H9 (cell line): ENCODE measurements around the gene KIAA1328. TPM values are rescaled to one million over a fixed set of nuclear protein-coding genes. Genes with fewer than 3 reads are reported as not detected.

Source experiments
- DNase-seq: peaks from one replicate; pipeline ENCODE4 v3.0.0-alpha.2; 2017
- H2AFZ ChIP-seq: one replicate; pipeline ENCODE4 v1.6.1; 2013; ENCODE audit warnings: mild to moderate bottlenecking, low read length, control low read depth, moderate library complexity
- H2AK5ac ChIP-seq: 2 replicates; pipeline ENCODE4 v1.6.1; 2013; ENCODE audit warnings: low read length, control low read depth, mixed read lengths; ENCODE audit not compliant: insufficient read length
- H2BK120ac ChIP-seq: one replicate; pipeline ENCODE4 v1.6.1; 2013; ENCODE audit warnings: low read depth, mild to moderate bottlenecking, low read length, control low read depth, inconsistent platforms; ENCODE audit not compliant: poor library complexity, severe bottlenecking
- H2BK12ac ChIP-seq: 2 replicates; pipeline ENCODE4 v1.6.1; 2013; ENCODE audit warnings: low read length, control low read depth, mixed read lengths, low read depth; ENCODE audit not compliant: insufficient read length
- H2BK15ac ChIP-seq: 2 replicates; pipeline ENCODE4 v1.6.1; 2013; ENCODE audit warnings: low read depth, low read length, control low read depth
- H2BK20ac ChIP-seq: one replicate; pipeline ENCODE4 v1.6.1; 2013; ENCODE audit warnings: low read depth, mild to moderate bottlenecking, low read length, control low read depth, inconsistent platforms; ENCODE audit not compliant: poor library complexity, severe bottlenecking
- H2BK5ac ChIP-seq: 2 replicates; pipeline ENCODE4 v1.6.1; 2013; ENCODE audit warnings: low read length, control low read depth, mixed read lengths; ENCODE audit not compliant: insufficient read length
- H3K14ac ChIP-seq: 2 replicates; pipeline ENCODE4 v1.6.1; 2013; ENCODE audit warnings: low read length, control low read depth; ENCODE audit not compliant: insufficient read depth
- H3K18ac ChIP-seq: 2 replicates; pipeline ENCODE4 v1.6.1; 2013; ENCODE audit warnings: low read depth, mild to moderate bottlenecking, mixed read lengths, low read length, control low read depth; ENCODE audit not compliant: insufficient read length
- H3K23ac ChIP-seq: 2 replicates; pipeline ENCODE4 v1.6.1; 2013; ENCODE audit warnings: low read length, control low read depth, mixed read lengths, low read depth; ENCODE audit not compliant: insufficient read length
- H3K23me2 ChIP-seq: 2 replicates; pipeline ENCODE4 v1.6.1; 2013; ENCODE audit warnings: low read depth, mild to moderate bottlenecking, mixed read lengths, low read length, control low read depth; ENCODE audit not compliant: insufficient read length, poor library complexity, severe bottlenecking
- H3K27ac ChIP-seq: 2 replicates; pipeline ENCODE4 v1.5.1; 2013; ENCODE audit warnings: low read length, control low read depth, mixed read lengths, low read depth; ENCODE audit not compliant: insufficient read length
- H3K27me3 ChIP-seq: 2 replicates; pipeline ENCODE4 v1.6.1; 2013; ENCODE audit warnings: low read length, control low read depth, inconsistent platforms; ENCODE audit not compliant: insufficient read depth
- H3K4ac ChIP-seq: 2 replicates; pipeline ENCODE4 v1.6.1; 2013; ENCODE audit warnings: low read depth, mild to moderate bottlenecking, control low read depth, inconsistent platforms, low read length, moderate library complexity
- H3K4me1 ChIP-seq: 2 replicates; pipeline ENCODE4 v1.6.1; 2013; ENCODE audit warnings: low read length, control low read depth, inconsistent platforms; ENCODE audit not compliant: insufficient read depth
- H3K4me2 ChIP-seq: 2 replicates; pipeline ENCODE4 v1.6.1; 2013; ENCODE audit warnings: low read length, control low read depth, mixed read lengths; ENCODE audit not compliant: insufficient read length, insufficient read depth
- H3K56ac ChIP-seq: 2 replicates; pipeline ENCODE4 v1.6.1; 2013; ENCODE audit warnings: low read depth, mild to moderate bottlenecking, mixed read lengths, low read length, control low read depth; ENCODE audit not compliant: insufficient read length
- H3K79me1 ChIP-seq: 2 replicates; pipeline ENCODE4 v1.6.1; 2013; ENCODE audit warnings: low read depth, mild to moderate bottlenecking, moderate library complexity, low read length, control low read depth, inconsistent platforms; ENCODE audit not compliant: insufficient read depth, poor library complexity, severe bottlenecking
- H3K79me2 ChIP-seq: 2 replicates; pipeline ENCODE4 v1.6.1; 2013; ENCODE audit warnings: low read length, control low read depth, inconsistent platforms; ENCODE audit not compliant: insufficient read depth
- H3K9ac ChIP-seq: 2 replicates; pipeline ENCODE4 v1.6.1; 2013; ENCODE audit warnings: low read length, control low read depth, mixed read lengths; ENCODE audit not compliant: insufficient read length; ENCODE audit errors: extremely low read depth
- H3K9me3 ChIP-seq: one replicate; pipeline ENCODE4 v1.6.1; 2013; ENCODE audit warnings: low read depth, low read length, inconsistent platforms; ENCODE audit not compliant: control insufficient read depth
- H3T11ph ChIP-seq: one replicate; pipeline ENCODE4 v1.6.1; 2013; ENCODE audit warnings: mild to moderate bottlenecking, low read length, control low read depth, inconsistent platforms
- H4K20me1 ChIP-seq: one replicate; pipeline ENCODE4 v1.6.1; 2013; ENCODE audit not compliant: control insufficient read depth, insufficient read length, insufficient read depth
- H4K5ac ChIP-seq: 2 replicates; pipeline ENCODE4 v1.6.1; 2013; ENCODE audit warnings: low read depth, mild to moderate bottlenecking, mixed read lengths, low read length, control low read depth; ENCODE audit not compliant: insufficient read length
- H4K8ac ChIP-seq: replicated peaks from 2 replicates; pipeline ENCODE4 v1.6.1; 2013; ENCODE audit warnings: low read length, control low read depth, mixed read lengths, low read depth; ENCODE audit not compliant: insufficient read length
- H4K91ac ChIP-seq: 2 replicates; pipeline ENCODE4 v1.6.1; 2013; ENCODE audit warnings: low read depth, mild to moderate bottlenecking, moderate library complexity, mixed read lengths, low read length, control low read depth; ENCODE audit not compliant: insufficient read length
- H3K27ac Mint-ChIP-seq, 3 experiments: 2 replicates in 2 of 3; 3 replicates in 1 of 3; pipeline ENCODE4 v1.8.0; 2020 to 2021; ENCODE audit warnings: mixed read lengths in 3 of 3, mild to moderate bottlenecking in 1 of 3, moderate library complexity in 1 of 3
- H3K27me3 Mint-ChIP-seq: 2 replicates; pipeline ENCODE4 v1.8.0; 2021; ENCODE audit warnings: low read depth, mild to moderate bottlenecking, moderate library complexity, mixed read lengths
- H3K36me3 Mint-ChIP-seq, 3 experiments: 2 replicates in 2 of 3; 3 replicates in 1 of 3; pipeline ENCODE4 v1.8.0; 2020 to 2021; ENCODE audit warnings: low read depth in 3 of 3, mixed read lengths in 3 of 3; ENCODE audit not compliant: insufficient read depth in 1 of 3
- H3K4me1 Mint-ChIP-seq, 2 experiments: 2 replicates each; pipeline ENCODE4 v1.8.0; 2020; ENCODE audit warnings: mixed read lengths in 2 of 2
- H3K4me3 Mint-ChIP-seq, 2 experiments: 2 replicates in 1 of 2; 3 replicates in 1 of 2; pipeline ENCODE4 v1.8.0; 2020 to 2021; ENCODE audit warnings: mild to moderate bottlenecking in 2 of 2, mixed read lengths in 2 of 2, moderate library complexity in 1 of 2
- H3K9me3 Mint-ChIP-seq, 2 experiments: 2 replicates in 1 of 2; 3 replicates in 1 of 2; pipeline ENCODE4 v1.8.0; 2020; ENCODE audit warnings: mild to moderate bottlenecking in 2 of 2, mixed read lengths in 2 of 2, moderate library complexity in 1 of 2
- total RNA-seq: library from RNA; stranded (reverse); gene quantifications from 2 replicates; pipeline ENCODE4 v1.2.1, GENCODE V29; 2021
- TF ChIP-seq, protein P1 (sequence below): fragments of 200-600 bp; sonication (generic); conservative IDR thresholded peaks from 3 replicates; pipeline ENCODE4 v1.8.0; 2021; ENCODE audit warnings: antibody characterized with exemption, mild to moderate bottlenecking

KIAA1328 gene
- total RNA-seq, 1 experiment from 2014 or later = 4.9 TPM

DNA sequence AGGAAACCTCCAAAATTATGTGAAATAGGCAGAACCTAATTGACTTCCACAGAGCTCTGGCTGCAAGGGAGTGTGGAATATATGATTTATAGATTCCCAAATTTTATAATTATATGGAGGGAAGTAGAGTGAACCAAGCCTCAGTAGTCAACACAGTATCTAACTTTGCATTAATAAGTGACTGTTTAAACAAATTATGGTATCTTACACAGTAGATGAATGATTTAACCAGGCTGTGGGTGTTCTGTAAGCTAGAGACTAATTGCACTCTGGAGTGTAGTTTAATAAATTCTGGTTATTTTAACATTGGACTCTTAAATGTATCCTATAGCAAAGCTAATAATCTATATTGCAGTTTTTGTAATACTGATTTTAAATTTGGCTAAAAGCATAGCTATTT, 183.5 kb downstream of the KIAA1328 start:
- H3K23ac ChIP-seq = no peak overlapping the region

More for the DNA sequence above, 183.5 kb downstream of the KIAA1328 start:
- no peak overlapping the region for H2AFZ ChIP-seq
- H3K56ac ChIP-seq = no peak overlapping the region
- H3K27ac ChIP-seq = no peak overlapping the region
- no peak overlapping the region for H3K14ac ChIP-seq
- no peaks in the 10 kb centered on the region; the same call in 1 of the 2 replicates for H3K27me3 Mint-ChIP-seq
- peaks cover 6 to 21% (median 15%) of the 10 kb centered on the region in 3 experiments; a peak in 6 of 7 replicates for H3K36me3 Mint-ChIP-seq
- H3K18ac ChIP-seq = no peak overlapping the region
- no peak overlapping the region for H3K27ac Mint-ChIP-seq
- no peak overlapping the region for H2BK5ac ChIP-seq
- H3K4me3 Mint-ChIP-seq = no peak overlapping the region
- H3K9ac ChIP-seq = no peak overlapping the region
- H3K4me1 Mint-ChIP-seq = peaks cover 7% of the 10 kb centered on the region in 2 experiments; a peak in 3 of 4 replicates
- H3T11ph ChIP-seq = no peak overlapping the region
- no peak overlapping the region for H3K4me2 ChIP-seq
- H2BK15ac ChIP-seq = no peak overlapping the region
- H3K27me3 ChIP-seq = no peaks in the 10 kb centered on the region
- no peak overlapping the region for H2BK12ac ChIP-seq
- no peaks in the 10 kb centered on the region for H3K79me1 ChIP-seq
- no peak overlapping the region for H2BK120ac ChIP-seq
- no peak for DNase-seq
- no peak overlapping the region for H4K5ac ChIP-seq
- H2AK5ac ChIP-seq = no peak overlapping the region
- no peaks in the 10 kb centered on the region for H3K4me1 ChIP-seq
- H3K9me3 ChIP-seq = no peaks in the 10 kb centered on the region
- H4K20me1 ChIP-seq = no peaks in the 10 kb centered on the region
- H3K4ac ChIP-seq = no peak overlapping the region
- no peak overlapping the region for H4K8ac ChIP-seq
- H4K91ac ChIP-seq = no peak overlapping the region
- TF ChIP-seq, protein P1, sequence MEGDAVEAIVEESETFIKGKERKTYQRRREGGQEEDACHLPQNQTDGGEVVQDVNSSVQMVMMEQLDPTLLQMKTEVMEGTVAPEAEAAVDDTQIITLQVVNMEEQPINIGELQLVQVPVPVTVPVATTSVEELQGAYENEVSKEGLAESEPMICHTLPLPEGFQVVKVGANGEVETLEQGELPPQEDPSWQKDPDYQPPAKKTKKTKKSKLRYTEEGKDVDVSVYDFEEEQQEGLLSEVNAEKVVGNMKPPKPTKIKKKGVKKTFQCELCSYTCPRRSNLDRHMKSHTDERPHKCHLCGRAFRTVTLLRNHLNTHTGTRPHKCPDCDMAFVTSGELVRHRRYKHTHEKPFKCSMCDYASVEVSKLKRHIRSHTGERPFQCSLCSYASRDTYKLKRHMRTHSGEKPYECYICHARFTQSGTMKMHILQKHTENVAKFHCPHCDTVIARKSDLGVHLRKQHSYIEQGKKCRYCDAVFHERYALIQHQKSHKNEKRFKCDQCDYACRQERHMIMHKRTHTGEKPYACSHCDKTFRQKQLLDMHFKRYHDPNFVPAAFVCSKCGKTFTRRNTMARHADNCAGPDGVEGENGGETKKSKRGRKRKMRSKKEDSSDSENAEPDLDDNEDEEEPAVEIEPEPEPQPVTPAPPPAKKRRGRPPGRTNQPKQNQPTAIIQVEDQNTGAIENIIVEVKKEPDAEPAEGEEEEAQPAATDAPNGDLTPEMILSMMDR = no peak
- no peaks in the 10 kb centered on the region for H3K79me2 ChIP-seq
- no peaks in the 10 kb centered on the region for H3K23me2 ChIP-seq
- H3K9me3 Mint-ChIP-seq = peaks cover 15 to 18% of the 10 kb centered on the region in 2 experiments
- no peak overlapping the region for H2BK20ac ChIP-seq
